Calu3 (cell line): ENCODE results near the gene SLC4A4. TPM values are rescaled to one million over a fixed set of nuclear protein-coding genes. Genes with fewer than 3 reads are reported as not detected.

ENCODE experiments used
- BruUV-seq: library from RNA; stranded (reverse); fragments of 400-500 nt; replicated peaks from 2 replicates; lab custom pipeline; 2021; lab: Mats Ljungman, UMichigan
- CTCF ChIA-PET: fragments of 300-600 bp; sonication (Branson Sonifier 250); formaldehyde crosslinking; loops from one replicate; lab custom pipeline; 2022; ENCODE audit warnings: antibody characterized with exemption; lab: Charles Lee
- DNase-seq: peaks from one replicate; pipeline ENCODE4 v3.0.0; 2022
- H3K27ac Mint-ChIP-seq: one replicate; pipeline ENCODE4 v1.8.0; 2022; ENCODE audit warnings: mixed read lengths; ENCODE audit not compliant: unreplicated experiment
- H3K27me3 Mint-ChIP-seq: one replicate; pipeline ENCODE4 v1.8.0; 2022; ENCODE audit warnings: mixed read lengths; ENCODE audit not compliant: unreplicated experiment
- H3K36me3 Mint-ChIP-seq: one replicate; pipeline ENCODE4 v1.8.0; 2022; ENCODE audit warnings: mild to moderate bottlenecking, moderate library complexity, mixed read lengths; ENCODE audit not compliant: insufficient read depth, unreplicated experiment
- H3K4me1 Mint-ChIP-seq: one replicate; pipeline ENCODE4 v1.8.0; 2022; ENCODE audit warnings: mild to moderate bottlenecking, low read depth, mixed read lengths; ENCODE audit not compliant: unreplicated experiment
- H3K4me3 Mint-ChIP-seq: one replicate; pipeline ENCODE4 v1.8.0; 2022; ENCODE audit warnings: mild to moderate bottlenecking, low read depth, moderate library complexity, mixed read lengths; ENCODE audit not compliant: unreplicated experiment
- H3K9me3 Mint-ChIP-seq: one replicate; pipeline ENCODE4 v1.8.0; 2022; ENCODE audit warnings: low read depth, mixed read lengths; ENCODE audit not compliant: unreplicated experiment
- intact Hi-C: fragments of 100-400 bp; cut with micrococcal nuclease; formaldehyde crosslinking; loops from one replicate; pipeline ENCODE4 v1.10.0; 2022; ENCODE audit not compliant: unreplicated experiment
- total RNA-seq: library from RNA; stranded (reverse); gene quantifications from 2 replicates; pipeline ENCODE4 v1.2.3, GENCODE V29; 2022
- TF ChIP-seq, protein P1 (sequence below): fragments of 200-600 bp; IDR thresholded peaks from one replicate; pipeline ENCODE4 v1.8.0; 2022; ENCODE audit warnings: antibody characterized with exemption; ENCODE audit not compliant: unreplicated experiment

SLC4A4 gene
- total RNA-seq, 1 experiment from 2014 or later: 14.6 TPM

GRCh38 chr4:71293705-71294104 is 45.1 kb upstream of the SLC4A4 start:
- Mint-ChIP-seq H3K27ac (no peak overlapping the region), H3K27me3 (no peaks in the 10 kb centered on the region), H3K4me1 (peaks cover 18% of the 10 kb centered on the region), H3K4me3 (no peak overlapping the region), H3K36me3 (no peaks in the 10 kb centered on the region), H3K9me3 (no peaks in the 10 kb centered on the region)
- TF ChIP-seq, protein P1, sequence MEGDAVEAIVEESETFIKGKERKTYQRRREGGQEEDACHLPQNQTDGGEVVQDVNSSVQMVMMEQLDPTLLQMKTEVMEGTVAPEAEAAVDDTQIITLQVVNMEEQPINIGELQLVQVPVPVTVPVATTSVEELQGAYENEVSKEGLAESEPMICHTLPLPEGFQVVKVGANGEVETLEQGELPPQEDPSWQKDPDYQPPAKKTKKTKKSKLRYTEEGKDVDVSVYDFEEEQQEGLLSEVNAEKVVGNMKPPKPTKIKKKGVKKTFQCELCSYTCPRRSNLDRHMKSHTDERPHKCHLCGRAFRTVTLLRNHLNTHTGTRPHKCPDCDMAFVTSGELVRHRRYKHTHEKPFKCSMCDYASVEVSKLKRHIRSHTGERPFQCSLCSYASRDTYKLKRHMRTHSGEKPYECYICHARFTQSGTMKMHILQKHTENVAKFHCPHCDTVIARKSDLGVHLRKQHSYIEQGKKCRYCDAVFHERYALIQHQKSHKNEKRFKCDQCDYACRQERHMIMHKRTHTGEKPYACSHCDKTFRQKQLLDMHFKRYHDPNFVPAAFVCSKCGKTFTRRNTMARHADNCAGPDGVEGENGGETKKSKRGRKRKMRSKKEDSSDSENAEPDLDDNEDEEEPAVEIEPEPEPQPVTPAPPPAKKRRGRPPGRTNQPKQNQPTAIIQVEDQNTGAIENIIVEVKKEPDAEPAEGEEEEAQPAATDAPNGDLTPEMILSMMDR: no peak
- CTCF ChIA-PET: no interaction called here
- intact Hi-C loops: no loop called here
- no TSS peak for BruUV-seq
- no peak for DNase-seq

GRCh38 chr4:71294301-71294700 is 44.5 kb upstream of the SLC4A4 start:
- CTCF ChIA-PET: no interaction called here
- intact Hi-C loops: no loop called here
- no peaks in the 10 kb centered on the region for H3K9me3 Mint-ChIP-seq

GRCh38 chr4:71296945-71297344 is 41.9 kb upstream of the SLC4A4 start:
- TF ChIP-seq, protein P1: no peak
- Mint-ChIP-seq H3K36me3 (peaks cover 4% of the 10 kb centered on the region), H3K4me3 (no peak overlapping the region), H3K27ac (no peak overlapping the region), H3K9me3 (no peaks in the 10 kb centered on the region), H3K27me3 (no peaks in the 10 kb centered on the region), H3K4me1 (peaks cover 13% of the 10 kb centered on the region)
- DNase-seq: peak; percentile 43
- intact Hi-C loops: no loop called here
- CTCF ChIA-PET: interaction anchor here (0.7 kb wide), 2 partner anchors 50 to 67 kb away, joined by 3 to 4 read pairs; no protein-coding TSS in a partner anchor
- BruUV-seq: no TSS peak

More at GRCh38 chr4:71294301-71294700, 44.5 kb upstream of the SLC4A4 start:
- Mint-ChIP-seq H3K27ac (no peak overlapping the region), H3K4me1 (peaks cover 14% of the 10 kb centered on the region), H3K36me3 (no peaks in the 10 kb centered on the region), H3K4me3 (no peak overlapping the region), H3K27me3 (no peaks in the 10 kb centered on the region)
- TF ChIP-seq, protein P1: no peak
- BruUV-seq: no TSS peak
- no peak for DNase-seq

- DNase-seq: no peak
- Mint-ChIP-seq H3K4me3 (no peak overlapping the region), H3K4me1 (peaks cover 13% of the 10 kb centered on the region), H3K27ac (no peak overlapping the region), H3K36me3 (peaks cover 4% of the 10 kb centered on the region), H3K9me3 (no peaks in the 10 kb centered on the region), H3K27me3 (no peaks in the 10 kb centered on the region)
- CTCF ChIA-PET: no interaction called here
- no TSS peak for BruUV-seq
- TF ChIP-seq, protein P1: no peak
- intact Hi-C loops: no loop called here
Observed at GRCh38 chr4:71300362-71300761, 38.5 kb upstream of the SLC4A4 start.
